Activated T-cell treated with anti-CD3 and anti-CD28 coated beads, Interleukin-2, amount 50 U/mL, for 72 hours (primary cell): ENCODE data around the gene RPS5. TPM values are rescaled to one million over a fixed set of nuclear protein-coding genes. Genes with fewer than 3 reads are reported as not detected.
"Not testable (repeated sequence)": the region's sequence is repeated elsewhere in the genome, so short reads cannot be mapped to it uniquely, and the experiment has no call there.

Experiments used
- ATAC-seq, 2 donors: fragments of 150-1000 bp; cut with Tn5 transposase; replicated peaks in 1 of 2; 2 replicates each; pipeline ENCODE4 v1.10.0; 2021; ENCODE audit warnings: moderate library complexity in 2 of 2, mild to moderate bottlenecking in 1 of 2
- DNase-seq, 2 donors: peaks; one replicate each; pipeline ENCODE4 v3.0.0; 2021 to 2022; ENCODE audit warnings: mixed read lengths in 1 of 2
- H3K27ac Mint-ChIP-seq: one replicate; pipeline ENCODE4 v1.8.0; 2022; ENCODE audit warnings: mild to moderate bottlenecking, moderate library complexity, mixed read lengths
- H3K27me3 Mint-ChIP-seq: one replicate; pipeline ENCODE4 v1.8.0; 2022; ENCODE audit warnings: low read depth, mixed read lengths
- H3K36me3 Mint-ChIP-seq, 2 donors: one replicate each; pipeline ENCODE4 v1.8.0; 2022; ENCODE audit warnings: mixed read lengths in 2 of 2, mild to moderate bottlenecking in 1 of 2; ENCODE audit not compliant: insufficient read depth in 2 of 2
- H3K4me1 Mint-ChIP-seq: one replicate; pipeline ENCODE4 v1.8.0; 2022; ENCODE audit warnings: low read depth, mixed read lengths
- H3K4me3 Mint-ChIP-seq, 2 donors: one replicate each; pipeline ENCODE4 v1.8.0; 2022; ENCODE audit warnings: mild to moderate bottlenecking in 2 of 2, mixed read lengths in 2 of 2, moderate library complexity in 2 of 2
- H3K9me3 Mint-ChIP-seq, 2 donors: one replicate each; pipeline ENCODE4 v1.8.0; 2022; ENCODE audit warnings: mixed read lengths in 2 of 2
- total RNA-seq, 2 donors: library from RNA; stranded (reverse); gene quantifications; one replicate each; pipeline ENCODE4 v1.2.3, GENCODE V29; 2022

Gene RPS5
- total RNA-seq, 2 donors from 2014 or later = 1,499 to 1,539 TPM

GRCh38 chr19:58366585-58367430 lies 20.3 kb upstream of the RPS5 start:
- DNase-seq (no peak), ATAC-seq (no peak)
- H3K27me3 Mint-ChIP-seq = no peaks in the 10 kb centered on the region
- H3K27ac Mint-ChIP-seq = no peak overlapping the region
- H3K9me3 Mint-ChIP-seq = no peaks in the 10 kb centered on the region
- peaks cover 0 to 1% of the 10 kb centered on the region in 2 donors for H3K36me3 Mint-ChIP-seq
- H3K4me3 Mint-ChIP-seq = no peak overlapping the region
- peaks cover 8% of the 10 kb centered on the region for H3K4me1 Mint-ChIP-seq

- Mint-ChIP-seq H3K9me3 (no peaks in the 10 kb centered on the region), H3K4me1 (peaks cover 2% of the 10 kb centered on the region), H3K27me3 (no peaks in the 10 kb centered on the region), H3K36me3 (no peaks in the 10 kb centered on the region), H3K27ac (no peak overlapping the region), H3K4me3 (no peak overlapping the region)
- DNase-seq (no peak), ATAC-seq (no peak)
Measured at GRCh38 chr19:58367698-58368454, 19.2 kb upstream of the RPS5 start.

- ATAC-seq (no peak), DNase-seq (no peak)
- Mint-ChIP-seq H3K4me3 (no peak overlapping the region), H3K4me1 (no peaks in the 10 kb centered on the region), H3K27me3 (no peaks in the 10 kb centered on the region), H3K36me3 (no peaks in the 10 kb centered on the region), H3K9me3 (no peaks in the 10 kb centered on the region), H3K27ac (no peak overlapping the region)
Measured at GRCh38 chr19:58368561-58369360, 18.3 kb upstream of the RPS5 start.

- ATAC-seq (no peak), DNase-seq (no peak)
- Mint-ChIP-seq H3K27ac (no peak overlapping the region), H3K9me3 (no peaks in the 10 kb centered on the region), H3K4me1 (no peaks in the 10 kb centered on the region), H3K36me3 (no peaks in the 10 kb centered on the region), H3K27me3 (no peaks in the 10 kb centered on the region), H3K4me3 (no peak overlapping the region)
Measured at GRCh38 chr19:58372311-58373133, 14.5 kb upstream of the RPS5 start.

- DNase-seq (no peak), ATAC-seq (no peak)
- H3K27me3 Mint-ChIP-seq = no peaks in the 10 kb centered on the region
- no peaks in the 10 kb centered on the region for H3K36me3 Mint-ChIP-seq
- peaks cover 5% of the 10 kb centered on the region for H3K4me1 Mint-ChIP-seq
- no peaks in the 10 kb centered on the region for H3K9me3 Mint-ChIP-seq
- H3K27ac Mint-ChIP-seq = no peak overlapping the region
- no peak overlapping the region for H3K4me3 Mint-ChIP-seq
Measured at GRCh38 chr19:58374200-58374599, 12.9 kb upstream of the RPS5 start.

- not testable (repeated sequence) for H3K27ac Mint-ChIP-seq, H3K9me3 Mint-ChIP-seq, DNase-seq, H3K4me3 Mint-ChIP-seq, H3K27me3 Mint-ChIP-seq, H3K36me3 Mint-ChIP-seq, ATAC-seq
- H3K4me1 Mint-ChIP-seq = peaks cover 17% of the 10 kb centered on the region
Measured at GRCh38 chr19:58376724-58377123, 10.3 kb upstream of the RPS5 start.

GRCh38 chr19:58379246-58379645 lies 7.8 kb upstream of the RPS5 start:
- no peak for ATAC-seq
- Mint-ChIP-seq H3K9me3 (no peaks in the 10 kb centered on the region), H3K27ac (peak overlapping the region; percentile 63), H3K4me3 (peak overlapping the region; percentile 88 to 97), H3K4me1 (peaks cover 28% of the 10 kb centered on the region), H3K36me3 (no peaks in the 10 kb centered on the region), H3K27me3 (no peaks in the 10 kb centered on the region)
- no peak for DNase-seq

- Mint-ChIP-seq H3K27me3 (no peaks in the 10 kb centered on the region), H3K4me1 (peaks cover 28% of the 10 kb centered on the region), H3K36me3 (no peaks in the 10 kb centered on the region), H3K4me3 (peak overlapping the region; percentile 88 to 97), H3K27ac (peak overlapping the region; percentile 74), H3K9me3 (no peaks in the 10 kb centered on the region)
- ATAC-seq (no peak), DNase-seq (no peak)
Measured at GRCh38 chr19:58380037-58380661, 6.9 kb upstream of the RPS5 start.

GRCh38 chr19:58380662-58381459 lies 6.2 kb upstream of the RPS5 start, which contains the start of gene ZNF837:
TSS of gene ZNF837 (minus strand) at chr19:58381030. CDS start at chr19:58369332, 11,698 bp downstream.
- Mint-ChIP-seq H3K9me3 (no peaks in the 10 kb centered on the region), H3K36me3 (no peaks in the 10 kb centered on the region), H3K4me1 (peaks cover 35% of the 10 kb centered on the region), H3K4me3 (peak within 1 kb of the TSS; percentile 88 to 97), H3K27ac (peak within 1 kb of the TSS; percentile 89), H3K27me3 (no peaks in the 10 kb centered on the region)
- ATAC-seq = peak; percentile 87 to 88
- peak; percentile 96 to 99 for DNase-seq

GRCh38 chr19:58381460-58382212 lies 5.4 kb upstream of the RPS5 start:
- Mint-ChIP-seq H3K36me3 (peaks cover 0 to 1% of the 10 kb centered on the region in 2 donors), H3K27me3 (no peaks in the 10 kb centered on the region), H3K9me3 (no peaks in the 10 kb centered on the region), H3K4me1 (peaks cover 37% of the 10 kb centered on the region), H3K27ac (peak overlapping the region; percentile 89), H3K4me3 (peak overlapping the region; percentile 88 to 97)
- DNase-seq = no peak
- no peak for ATAC-seq
